Measurements from ENCODE around the gene MTHFD1L.

GRCh38 chr6:151119823-151120524 lies 254.5 kb downstream of the MTHFD1L start:
- TF ChIP-seq ZNF274 (IDR thresholded peaks at IDR 0.05; ENCODE audit: low read depth, low read length) (no peak), YY1 (IDR thresholded peaks at IDR 0.05; ENCODE audit: insufficient read depth, insufficient read length) (no peak)

All from NT2/D1 (cell line).